ENCODE data around the gene TSPAN5.

The TSPAN5 gene

DNA sequence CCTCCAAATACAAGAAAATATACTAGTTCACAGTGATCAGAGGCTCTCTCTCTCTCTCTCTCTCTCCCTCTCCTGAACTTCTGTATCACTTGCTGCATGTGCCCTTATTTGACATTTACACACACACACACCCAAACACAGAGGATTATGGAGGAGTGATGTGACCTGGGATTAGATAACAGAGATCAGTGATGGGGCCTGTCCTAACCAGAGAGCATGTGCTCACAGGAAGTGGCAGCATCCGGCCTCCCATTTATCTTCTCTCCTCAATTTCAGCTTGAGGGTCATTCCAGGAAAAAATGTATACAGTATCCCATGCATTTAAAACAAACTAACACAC, 143.0 kb downstream of the TSPAN5 start:
- no peak overlapping the region for H3K27ac ChIP-seq (ENCODE audit: extremely low read depth, low read depth, low read length)

More for the DNA sequence above, 143.0 kb downstream of the TSPAN5 start:
- H3K4me1 ChIP-seq (ENCODE audit: control insufficient read depth, insufficient read depth, low read length), result no peaks in the 10 kb centered on the region
- CTCF ChIA-PET, result no interaction called here
- H3K36me3 ChIP-seq (ENCODE audit: control insufficient read depth in 2 of 2, insufficient read depth in 1 of 2, low read length in 2 of 2), result no peaks in the 10 kb centered on the region
- TF ChIP-seq ZNF837 (tag by site-specific recombination; IDR thresholded peaks at IDR 0.05) (no peak), FEZF1 (tag by site-specific recombination; IDR thresholded peaks at IDR 0.05) (no peak), ZNF677 (tag by site-specific recombination; IDR thresholded peaks at IDR 0.05) (no peak), ZNF302 (tag by site-specific recombination; IDR thresholded peaks at IDR 0.05; ENCODE audit: low read depth) (no peak), ZNF292 (tag by site-specific recombination; IDR thresholded peaks at IDR 0.05; ENCODE audit: borderline replicate concordance, low read depth) (no peak), YY2 (tag by site-specific recombination; IDR thresholded peaks at IDR 0.05) (no peak), ZNF514 (tag by site-specific recombination; IDR thresholded peaks at IDR 0.05) (no peak), GFI1B (tag by site-specific recombination; IDR thresholded peaks at IDR 0.05) (no peak), ZNF521 (tag by site-specific recombination; IDR thresholded peaks at IDR 0.05) (no peak), ZNF394 (tag by site-specific recombination; IDR thresholded peaks at IDR 0.05; ENCODE audit: borderline replicate concordance) (no peak), ZNF530 (tag by site-specific recombination; IDR thresholded peaks at IDR 0.05; ENCODE audit: low read depth) (no peak), ZNF629 (tag by site-specific recombination; IDR thresholded peaks at IDR 0.05) (no peak), ZNF561 (tag by site-specific recombination; IDR thresholded peaks at IDR 0.05; ENCODE audit: borderline replicate concordance) (no peak), KLF7 (tag by site-specific recombination; IDR thresholded peaks at IDR 0.05; ENCODE audit: borderline replicate concordance) (no peak), ZNF248 (tag by site-specific recombination; IDR thresholded peaks at IDR 0.05) (no peak), ZSCAN16 (tag by site-specific recombination; IDR thresholded peaks at IDR 0.05) (no peak)
- TF ChIP-seq, protein P1, sequence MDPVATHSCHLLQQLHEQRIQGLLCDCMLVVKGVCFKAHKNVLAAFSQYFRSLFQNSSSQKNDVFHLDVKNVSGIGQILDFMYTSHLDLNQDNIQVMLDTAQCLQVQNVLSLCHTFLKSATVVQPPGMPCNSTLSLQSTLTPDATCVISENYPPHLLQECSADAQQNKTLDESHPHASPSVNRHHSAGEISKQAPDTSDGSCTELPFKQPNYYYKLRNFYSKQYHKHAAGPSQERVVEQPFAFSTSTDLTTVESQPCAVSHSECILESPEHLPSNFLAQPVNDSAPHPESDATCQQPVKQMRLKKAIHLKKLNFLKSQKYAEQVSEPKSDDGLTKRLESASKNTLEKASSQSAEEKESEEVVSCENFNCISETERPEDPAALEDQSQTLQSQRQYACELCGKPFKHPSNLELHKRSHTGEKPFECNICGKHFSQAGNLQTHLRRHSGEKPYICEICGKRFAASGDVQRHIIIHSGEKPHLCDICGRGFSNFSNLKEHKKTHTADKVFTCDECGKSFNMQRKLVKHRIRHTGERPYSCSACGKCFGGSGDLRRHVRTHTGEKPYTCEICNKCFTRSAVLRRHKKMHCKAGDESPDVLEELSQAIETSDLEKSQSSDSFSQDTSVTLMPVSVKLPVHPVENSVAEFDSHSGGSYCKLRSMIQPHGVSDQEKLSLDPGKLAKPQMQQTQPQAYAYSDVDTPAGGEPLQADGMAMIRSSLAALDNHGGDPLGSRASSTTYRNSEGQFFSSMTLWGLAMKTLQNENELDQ (tag by site-specific recombination; IDR thresholded peaks at IDR 0.05; ENCODE audit: low read depth), result no peak
- TF ChIP-seq, protein P2, sequence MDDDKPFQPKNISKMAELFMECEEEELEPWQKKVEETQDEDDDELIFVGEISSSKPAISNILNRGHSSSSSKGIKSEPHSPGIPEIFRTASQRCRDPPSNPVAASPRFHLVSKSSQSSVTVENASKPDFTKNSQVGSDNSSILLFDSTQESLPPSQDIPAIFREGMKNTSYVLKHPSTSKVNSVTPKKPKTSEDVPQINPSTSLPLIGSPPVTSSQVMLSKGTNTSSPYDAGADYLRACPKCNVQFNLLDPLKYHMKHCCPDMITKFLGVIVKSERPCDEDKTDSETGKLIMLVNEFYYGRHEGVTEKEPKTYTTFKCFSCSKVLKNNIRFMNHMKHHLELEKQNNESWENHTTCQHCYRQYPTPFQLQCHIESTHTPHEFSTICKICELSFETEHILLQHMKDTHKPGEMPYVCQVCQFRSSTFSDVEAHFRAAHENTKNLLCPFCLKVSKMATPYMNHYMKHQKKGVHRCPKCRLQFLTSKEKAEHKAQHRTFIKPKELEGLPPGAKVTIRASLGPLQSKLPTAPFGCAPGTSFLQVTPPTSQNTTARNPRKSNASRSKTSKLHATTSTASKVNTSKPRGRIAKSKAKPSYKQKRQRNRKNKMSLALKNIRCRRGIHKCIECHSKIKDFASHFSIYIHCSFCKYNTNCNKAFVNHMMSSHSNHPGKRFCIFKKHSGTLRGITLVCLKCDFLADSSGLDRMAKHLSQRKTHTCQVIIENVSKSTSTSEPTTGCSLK (tag by site-specific recombination; IDR thresholded peaks at IDR 0.05), result no peak
- TF ChIP-seq, protein P3, sequence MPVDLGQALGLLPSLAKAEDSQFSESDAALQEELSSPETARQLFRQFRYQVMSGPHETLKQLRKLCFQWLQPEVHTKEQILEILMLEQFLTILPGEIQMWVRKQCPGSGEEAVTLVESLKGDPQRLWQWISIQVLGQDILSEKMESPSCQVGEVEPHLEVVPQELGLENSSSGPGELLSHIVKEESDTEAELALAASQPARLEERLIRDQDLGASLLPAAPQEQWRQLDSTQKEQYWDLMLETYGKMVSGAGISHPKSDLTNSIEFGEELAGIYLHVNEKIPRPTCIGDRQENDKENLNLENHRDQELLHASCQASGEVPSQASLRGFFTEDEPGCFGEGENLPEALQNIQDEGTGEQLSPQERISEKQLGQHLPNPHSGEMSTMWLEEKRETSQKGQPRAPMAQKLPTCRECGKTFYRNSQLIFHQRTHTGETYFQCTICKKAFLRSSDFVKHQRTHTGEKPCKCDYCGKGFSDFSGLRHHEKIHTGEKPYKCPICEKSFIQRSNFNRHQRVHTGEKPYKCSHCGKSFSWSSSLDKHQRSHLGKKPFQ (tag by site-specific recombination; IDR thresholded peaks at IDR 0.05), result no peak
- TF ChIP-seq, protein P4, sequence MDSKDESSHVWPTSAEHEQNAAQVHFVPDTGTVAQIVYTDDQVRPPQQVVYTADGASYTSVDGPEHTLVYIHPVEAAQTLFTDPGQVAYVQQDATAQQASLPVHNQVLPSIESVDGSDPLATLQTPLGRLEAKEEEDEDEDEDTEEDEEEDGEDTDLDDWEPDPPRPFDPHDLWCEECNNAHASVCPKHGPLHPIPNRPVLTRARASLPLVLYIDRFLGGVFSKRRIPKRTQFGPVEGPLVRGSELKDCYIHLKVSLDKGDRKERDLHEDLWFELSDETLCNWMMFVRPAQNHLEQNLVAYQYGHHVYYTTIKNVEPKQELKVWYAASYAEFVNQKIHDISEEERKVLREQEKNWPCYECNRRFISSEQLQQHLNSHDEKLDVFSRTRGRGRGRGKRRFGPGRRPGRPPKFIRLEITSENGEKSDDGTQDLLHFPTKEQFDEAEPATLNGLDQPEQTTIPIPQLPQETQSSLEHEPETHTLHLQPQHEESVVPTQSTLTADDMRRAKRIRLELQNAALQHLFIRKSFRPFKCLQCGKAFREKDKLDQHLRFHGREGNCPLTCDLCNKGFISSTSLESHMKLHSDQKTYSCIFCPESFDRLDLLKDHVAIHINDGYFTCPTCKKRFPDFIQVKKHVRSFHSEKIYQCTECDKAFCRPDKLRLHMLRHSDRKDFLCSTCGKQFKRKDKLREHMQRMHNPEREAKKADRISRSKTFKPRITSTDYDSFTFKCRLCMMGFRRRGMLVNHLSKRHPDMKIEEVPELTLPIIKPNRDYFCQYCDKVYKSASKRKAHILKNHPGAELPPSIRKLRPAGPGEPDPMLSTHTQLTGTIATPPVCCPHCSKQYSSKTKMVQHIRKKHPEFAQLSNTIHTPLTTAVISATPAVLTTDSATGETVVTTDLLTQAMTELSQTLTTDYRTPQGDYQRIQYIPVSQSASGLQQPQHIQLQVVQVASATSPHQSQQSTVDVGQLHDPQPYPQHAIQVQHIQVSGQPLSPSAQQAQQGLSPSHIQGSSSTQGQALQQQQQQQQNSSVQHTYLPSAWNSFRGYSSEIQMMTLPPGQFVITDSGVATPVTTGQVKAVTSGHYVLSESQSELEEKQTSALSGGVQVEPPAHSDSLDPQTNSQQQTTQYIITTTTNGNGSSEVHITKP (tag by site-specific recombination; IDR thresholded peaks at IDR 0.05), result no peak
- POLR2A ChIA-PET, result no interaction called here
- H3K4me3 ChIP-seq (ENCODE audit: low read depth, low read length), result no peak overlapping the region
- no peaks in the 10 kb centered on the region for H3K9me3 ChIP-seq (ENCODE audit: control insufficient read depth, insufficient read depth, low read depth, low read length)

Data from HEK293 (cell line).